ENCODE results near the gene FKRP. TPM values are rescaled to one million over a fixed set of nuclear protein-coding genes. Genes with fewer than 3 reads are reported as not detected.

Gene FKRP
- total and polyA plus RNA-seq, 8 donors = 6.0 to 76.3 (median 9.7) TPM

DNA sequence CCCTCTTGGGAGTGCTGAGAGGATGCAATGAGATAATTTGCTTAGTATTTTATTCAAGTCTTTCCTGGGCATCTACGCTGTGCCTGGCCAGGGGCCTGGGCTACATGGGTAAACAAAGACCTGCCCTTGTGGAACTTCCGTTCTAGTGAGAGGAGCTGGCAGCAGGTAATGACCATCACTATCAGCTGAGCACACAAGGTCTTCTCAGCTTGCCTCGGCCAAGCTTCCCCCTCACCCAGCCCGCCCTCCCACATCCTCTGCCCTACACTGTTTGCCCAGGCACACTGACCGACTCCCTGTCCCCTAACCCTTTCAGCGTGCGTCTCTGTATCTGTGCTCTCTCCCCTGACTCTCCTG lies 8.6 kb upstream of the FKRP start:
- Histone ChIP-seq H3K36me3 (peaks cover 38 to 89% (median 78%) of the 10 kb centered on the region in 4 donors), H3K27me3 (no peaks in the 10 kb centered on the region), H3K9me3 (no peaks in the 10 kb centered on the region), H3K4me3 (no peak overlapping the region), H3K27ac (peak overlapping the region in 3 of 5 donors; percentile 9 to 43 (median 10)), H3K4me1 (peaks cover 25 to 86% (median 49%) of the 10 kb centered on the region in 4 donors)
- no peak for DNase-seq
- WGBS, 5 donors = 38 to 52% (median 49%) methylated on average over 7 of the region's 7 CpGs
- intact Hi-C loops (cut with DNase I; ENCODE audit: low total_unique reads) = no loop called here
- TF ChIP-seq POLR2A (IDR thresholded peaks at IDR 0.05) (no peak), EP300 (IDR thresholded peaks at IDR 0.05) (no peak), POLR2AphosphoS5 (IDR thresholded peaks at IDR 0.05) (no peak)
- TF ChIP-seq, protein P1, sequence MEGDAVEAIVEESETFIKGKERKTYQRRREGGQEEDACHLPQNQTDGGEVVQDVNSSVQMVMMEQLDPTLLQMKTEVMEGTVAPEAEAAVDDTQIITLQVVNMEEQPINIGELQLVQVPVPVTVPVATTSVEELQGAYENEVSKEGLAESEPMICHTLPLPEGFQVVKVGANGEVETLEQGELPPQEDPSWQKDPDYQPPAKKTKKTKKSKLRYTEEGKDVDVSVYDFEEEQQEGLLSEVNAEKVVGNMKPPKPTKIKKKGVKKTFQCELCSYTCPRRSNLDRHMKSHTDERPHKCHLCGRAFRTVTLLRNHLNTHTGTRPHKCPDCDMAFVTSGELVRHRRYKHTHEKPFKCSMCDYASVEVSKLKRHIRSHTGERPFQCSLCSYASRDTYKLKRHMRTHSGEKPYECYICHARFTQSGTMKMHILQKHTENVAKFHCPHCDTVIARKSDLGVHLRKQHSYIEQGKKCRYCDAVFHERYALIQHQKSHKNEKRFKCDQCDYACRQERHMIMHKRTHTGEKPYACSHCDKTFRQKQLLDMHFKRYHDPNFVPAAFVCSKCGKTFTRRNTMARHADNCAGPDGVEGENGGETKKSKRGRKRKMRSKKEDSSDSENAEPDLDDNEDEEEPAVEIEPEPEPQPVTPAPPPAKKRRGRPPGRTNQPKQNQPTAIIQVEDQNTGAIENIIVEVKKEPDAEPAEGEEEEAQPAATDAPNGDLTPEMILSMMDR (IDR thresholded peaks at IDR 0.05) = no peak

DNA sequence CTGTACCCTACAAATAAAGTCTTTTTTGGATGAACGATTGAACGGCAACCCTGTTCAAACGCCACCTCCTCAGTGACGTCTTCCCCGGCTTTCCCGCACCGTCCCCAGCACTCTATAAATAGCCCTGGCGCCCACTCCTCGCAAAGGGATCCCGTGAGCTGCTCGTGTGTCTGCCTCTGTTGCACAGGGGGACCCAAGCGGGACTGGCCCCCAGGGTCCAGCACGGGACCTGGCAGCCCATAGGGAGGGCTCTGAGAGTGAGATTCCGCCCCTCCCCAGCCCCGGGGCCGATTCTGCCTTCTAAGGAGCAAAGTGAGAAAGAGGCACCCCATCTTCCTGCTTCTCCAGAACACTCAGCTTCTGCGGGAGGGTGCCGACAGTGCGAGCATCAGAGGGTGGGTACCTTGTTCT lies 8.1 kb upstream of the FKRP start:
- H3K9me3 ChIP-seq = no peaks in the 10 kb centered on the region
- DNase-seq = no peak
- H3K36me3 ChIP-seq = peaks cover 33 to 85% (median 74%) of the 10 kb centered on the region in 4 donors
- TF ChIP-seq, protein P1 (IDR thresholded peaks at IDR 0.05) = no peak
- no peak for TF ChIP-seq EP300 (IDR thresholded peaks at IDR 0.05)
- TF ChIP-seq POLR2AphosphoS5 (IDR thresholded peaks at IDR 0.05) = no peak
- no peak for TF ChIP-seq POLR2A (IDR thresholded peaks at IDR 0.05)
- peak overlapping the region in 1 of 5 donors; percentile 9 for H3K27ac ChIP-seq
- no peaks in the 10 kb centered on the region for H3K27me3 ChIP-seq
- H3K4me3 ChIP-seq = no peak overlapping the region
- H3K4me1 ChIP-seq = peaks cover 25 to 86% (median 49%) of the 10 kb centered on the region in 4 donors
- intact Hi-C loops (cut with DNase I; ENCODE audit: low total_unique reads) = no loop called here
- 78 to 82% (median 81%) methylated on average over 17 to 19 of the region's 19 CpGs for WGBS, 5 donors

DNA sequence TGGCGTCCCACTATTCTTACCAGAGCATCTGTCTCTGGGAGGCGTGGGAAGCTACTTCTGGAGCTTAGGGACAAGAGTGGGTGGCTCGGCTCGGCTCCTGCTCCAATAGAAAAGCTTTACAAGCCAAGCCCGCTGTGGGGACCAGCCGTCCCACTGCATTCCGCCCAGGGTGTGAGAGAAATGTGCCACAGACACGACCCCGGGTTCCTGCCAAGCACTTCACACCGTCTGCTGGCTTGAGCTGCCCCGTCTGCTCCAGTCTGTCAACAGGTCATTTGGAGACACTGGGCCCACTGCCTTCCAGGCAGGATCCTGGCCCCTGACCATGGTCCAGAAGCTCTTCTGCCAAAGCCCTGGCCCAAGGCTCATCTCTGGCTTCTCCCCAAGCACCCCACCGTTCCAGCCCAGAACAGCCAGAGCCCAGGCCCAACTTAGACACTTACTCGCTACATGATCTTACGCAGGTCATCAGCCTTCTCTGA lies 6.5 kb upstream of the FKRP start:
- Histone ChIP-seq H3K4me3 (no peak overlapping the region), H3K4me1 (peaks cover 37 to 94% (median 62%) of the 10 kb centered on the region in 4 donors), H3K9me3 (no peaks in the 10 kb centered on the region), H3K36me3 (peaks cover 17 to 69% (median 59%) of the 10 kb centered on the region in 4 donors), H3K27ac (peak overlapping the region in 1 of 5 donors; percentile 27), H3K27me3 (no peaks in the 10 kb centered on the region)
- WGBS, 5 donors = 70 to 89% (median 76%) methylated on average over 8 to 14 of the region's 14 CpGs
- DNase-seq = no peak
- intact Hi-C loops (cut with DNase I; ENCODE audit: low total_unique reads) = no loop called here
- TF ChIP-seq POLR2AphosphoS5 (IDR thresholded peaks at IDR 0.05) (no peak), POLR2A (IDR thresholded peaks at IDR 0.05) (no peak), EP300 (IDR thresholded peaks at IDR 0.05) (no peak)
- TF ChIP-seq, protein P1 (IDR thresholded peaks at IDR 0.05) = no peak

DNA sequence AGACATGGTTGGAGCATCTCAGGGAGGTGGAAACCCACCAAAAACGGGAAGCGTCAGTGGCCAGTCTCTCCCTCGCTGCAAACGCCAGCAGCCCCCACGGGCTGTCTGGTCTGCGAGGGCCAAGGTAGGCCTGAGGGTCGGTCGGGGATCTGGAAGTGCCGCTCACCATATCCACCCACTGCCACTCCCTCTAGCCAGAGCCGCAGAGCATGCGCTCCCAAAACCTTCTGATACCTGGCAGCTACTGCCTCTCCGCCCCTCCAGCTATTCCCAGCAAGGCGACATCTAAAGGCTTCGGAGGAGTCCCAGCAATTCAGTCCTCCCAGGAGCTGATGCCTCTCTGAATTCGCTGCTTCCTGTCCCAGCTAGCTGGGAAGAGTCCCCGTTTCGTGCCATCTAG lies 4.4 kb upstream of the FKRP start:
- intact Hi-C loops (cut with DNase I; ENCODE audit: low total_unique reads) = no loop called here

More for the DNA sequence above, 4.4 kb upstream of the FKRP start:
- DNase-seq = no peak
- H3K27ac ChIP-seq = no peak overlapping the region
- peaks cover 7 to 49% (median 38%) of the 10 kb centered on the region in 4 donors for H3K36me3 ChIP-seq
- no peak overlapping the region for H3K4me3 ChIP-seq
- TF ChIP-seq EP300 (IDR thresholded peaks at IDR 0.05) (no peak), POLR2A (IDR thresholded peaks at IDR 0.05) (no peak), POLR2AphosphoS5 (IDR thresholded peaks at IDR 0.05) (no peak)
- TF ChIP-seq, protein P1 (IDR thresholded peaks at IDR 0.05) = no peak
- no peaks in the 10 kb centered on the region for H3K9me3 ChIP-seq
- no peaks in the 10 kb centered on the region for H3K27me3 ChIP-seq
- H3K4me1 ChIP-seq = peaks cover 45 to 86% (median 73%) of the 10 kb centered on the region in 4 donors
- WGBS, 5 donors = 75 to 84% (median 78%) methylated on average over 15 to 17 of the region's 17 CpGs

Data from stomach (tissue), 9 donors.